GM18502 (cell line): Measurements from ENCODE around the gene OASL.

Experiments
- ATAC-seq: cut with Tn5 transposase; IDR thresholded peaks from one replicate; pipeline ENCODE4 v1.9.1; 2021; ENCODE audit warnings: mild to moderate bottlenecking; ENCODE audit not compliant: unreplicated experiment, poor library complexity

The OASL gene

DNA sequence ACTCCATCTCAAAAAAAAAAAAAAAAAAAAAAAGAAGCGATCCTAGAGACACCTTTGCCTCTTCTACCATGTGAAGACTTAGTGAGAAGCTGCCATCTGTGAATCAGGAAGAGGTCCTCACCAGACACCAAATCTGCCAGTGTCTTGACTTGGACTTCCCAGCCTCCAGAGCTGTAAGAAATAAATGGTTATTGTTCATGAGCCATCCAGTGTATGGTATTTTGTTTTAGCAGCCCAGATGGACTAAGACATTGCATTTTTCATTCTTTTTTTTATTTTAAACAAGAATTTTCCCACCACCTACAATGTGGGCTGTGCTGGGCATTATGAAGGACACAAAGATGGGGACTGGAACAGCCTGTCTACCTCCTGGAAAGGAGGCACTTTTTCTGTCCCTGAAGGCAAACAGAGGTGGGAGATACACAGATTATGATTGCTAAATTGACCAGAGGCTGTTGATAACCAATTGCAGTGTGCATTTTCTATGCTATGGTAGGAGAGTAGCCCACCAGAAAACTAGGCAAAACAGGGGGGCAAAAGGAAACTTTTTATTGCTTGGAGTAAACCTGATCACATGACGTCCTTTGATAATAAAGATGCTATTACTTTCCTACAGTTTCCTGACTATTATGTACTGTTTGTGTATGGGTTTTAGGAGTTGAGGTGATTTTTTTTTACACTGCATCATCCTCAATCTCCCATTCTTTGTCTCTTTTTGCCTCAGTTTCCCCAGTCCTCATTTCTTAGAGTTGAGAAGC, 20.0 kb downstream of the OASL start:
- ATAC-seq, result no peak

DNA sequence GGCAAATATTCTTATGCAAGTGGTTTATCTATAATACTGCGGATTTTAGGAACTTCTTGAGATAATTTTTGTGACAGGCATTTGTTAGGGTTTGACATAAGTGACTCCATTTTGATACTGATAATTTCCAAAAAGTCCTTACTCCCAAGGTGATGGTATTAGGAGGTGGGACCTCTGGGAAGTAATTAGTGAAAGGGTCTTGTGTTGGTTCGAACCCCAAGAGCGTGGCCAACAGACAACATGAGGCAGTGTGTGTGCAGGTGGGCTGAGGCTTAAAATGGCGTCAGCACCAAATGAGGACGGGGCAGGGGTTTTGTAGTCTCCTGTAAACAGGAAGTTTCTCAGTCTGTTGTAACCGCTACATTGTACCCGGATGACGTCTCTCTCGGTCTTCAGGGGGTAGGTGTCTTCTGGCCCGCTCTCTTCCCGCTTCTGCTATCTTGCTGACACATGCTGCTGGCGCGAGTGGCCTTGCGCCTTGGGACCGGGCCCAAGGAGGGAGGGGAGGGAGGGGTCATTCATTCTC, 21.0 kb downstream of the OASL start:
- ATAC-seq, result no peak

DNA sequence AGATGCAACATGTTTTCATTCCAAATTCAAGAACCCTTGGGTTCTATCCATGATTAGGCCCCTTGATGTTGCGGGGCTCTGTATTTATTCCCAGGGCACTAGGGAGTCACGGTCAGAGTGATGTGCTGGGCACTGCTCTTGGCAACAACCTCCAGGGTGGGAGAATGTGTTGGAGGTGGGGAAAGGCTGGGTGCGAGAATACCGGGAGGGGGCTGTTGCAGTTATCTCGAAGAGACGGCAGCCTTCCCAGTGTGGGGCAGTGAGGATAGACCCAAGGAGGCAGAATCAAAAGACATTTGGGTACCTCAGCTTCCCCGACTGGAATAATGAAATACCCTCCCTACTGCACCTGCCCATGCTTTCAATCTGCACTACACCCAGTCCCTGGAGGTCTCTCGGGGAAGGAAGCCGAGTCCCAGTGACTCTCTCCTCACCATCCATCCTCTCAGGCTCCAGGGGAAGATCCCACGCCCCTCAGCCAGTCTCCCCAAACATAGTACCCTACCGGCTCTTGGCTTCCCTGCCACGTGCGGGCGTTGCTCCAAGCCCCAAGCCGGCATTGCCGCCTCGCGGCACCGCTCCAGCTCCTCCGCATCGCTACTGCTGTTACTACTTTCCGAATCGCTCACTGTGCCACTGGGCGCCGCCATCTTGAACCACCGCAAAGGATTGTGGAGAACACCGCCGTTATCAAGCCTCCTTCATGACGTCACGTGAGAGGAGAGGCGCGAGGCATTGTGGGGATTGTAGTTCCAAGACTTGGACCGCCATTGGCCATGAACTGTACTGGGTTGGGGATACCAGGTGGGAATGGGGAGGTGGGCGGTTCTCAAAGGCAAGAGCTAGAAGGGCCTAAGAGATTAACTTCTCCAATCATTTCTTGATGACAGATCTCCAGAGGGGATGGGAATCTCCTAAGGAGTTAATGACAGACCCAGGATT, 22.9 kb downstream of the OASL start, which contains the start of gene C12orf43:
Gene C12orf43, minus strand, starts transcription at position 663 of the 942 bp plus-strand sequence. Its CDS starts 13 bp downstream, at position 650.
- ATAC-seq, result peak; percentile 94

DNA sequence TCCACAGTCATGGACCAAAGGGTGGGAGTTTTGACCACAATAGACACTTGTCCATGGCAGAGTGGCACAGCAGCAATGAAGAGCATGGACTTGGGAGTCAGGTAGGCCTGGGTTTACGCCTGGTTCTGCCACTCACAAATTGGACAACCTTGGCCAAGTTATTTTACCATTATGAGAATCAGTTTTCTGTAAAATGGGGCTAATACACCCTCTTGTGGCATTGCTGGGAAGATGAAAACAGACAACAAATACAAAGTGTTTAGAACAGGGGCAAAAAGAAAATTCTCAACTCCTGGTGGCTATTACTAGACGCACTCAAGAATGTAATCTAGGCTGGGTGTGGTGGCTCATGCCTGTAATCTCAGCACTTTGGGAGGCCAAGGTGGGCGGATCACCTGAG, 25.3 kb downstream of the OASL start:
- no peak for ATAC-seq

DNA sequence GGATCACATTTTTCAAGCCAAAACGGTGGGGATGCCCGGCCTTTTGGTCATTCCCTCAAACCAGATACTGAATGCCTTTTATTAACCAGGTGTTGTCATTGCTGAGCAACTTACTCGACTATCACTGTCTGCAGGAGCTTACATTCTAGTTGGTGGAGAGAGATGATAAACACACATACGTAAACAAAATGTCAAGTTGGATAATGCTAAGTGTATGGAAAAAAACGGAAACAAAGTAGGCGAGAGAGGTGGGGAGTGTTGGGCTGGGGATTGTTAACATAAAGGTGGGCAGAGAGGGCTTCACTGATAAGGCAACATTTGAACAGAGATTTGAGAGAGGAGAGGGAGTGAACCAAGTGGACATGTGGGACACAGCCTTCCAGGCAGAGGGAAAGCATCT, 27.2 kb downstream of the OASL start:
- no peak for ATAC-seq

DNA sequence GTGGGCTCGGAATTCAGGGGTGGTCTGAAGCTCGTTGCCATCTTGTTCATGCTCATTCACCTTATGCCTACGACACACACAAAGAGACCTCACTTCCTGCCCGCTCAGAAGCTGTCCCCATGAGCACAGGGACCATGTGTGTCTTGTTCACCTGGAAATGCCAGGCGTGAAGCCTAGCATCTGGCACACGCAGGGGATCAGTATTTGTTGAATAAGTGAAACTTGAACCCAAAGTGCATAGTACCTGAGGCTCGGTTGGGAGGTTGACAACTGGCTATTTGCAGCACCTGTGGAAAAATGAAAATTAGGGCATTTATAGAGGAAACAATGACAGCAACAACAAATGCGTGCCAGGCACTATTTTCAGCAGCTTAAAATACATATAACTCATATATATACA, 28.2 kb downstream of the OASL start:
- no peak for ATAC-seq

DNA sequence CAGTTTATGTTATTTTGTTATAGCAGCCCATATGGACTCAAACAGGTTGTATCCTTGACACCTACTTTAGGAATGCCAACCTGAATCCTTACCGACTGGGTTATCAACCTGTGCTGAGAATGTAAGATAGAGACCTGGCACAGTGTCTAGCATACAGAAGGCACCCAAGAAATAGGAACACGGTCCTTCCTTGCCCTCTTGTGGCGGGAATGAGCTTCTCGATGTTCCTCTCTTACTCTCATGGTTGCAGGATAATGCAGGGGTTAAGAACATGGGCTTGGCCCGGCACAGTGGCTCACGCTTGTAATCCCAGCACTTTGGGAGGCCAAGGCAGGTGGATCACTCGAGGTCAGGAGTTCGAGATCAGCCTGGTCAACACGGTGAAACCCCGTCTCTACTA, 29.3 kb downstream of the OASL start:
- ATAC-seq, result no peak

DNA sequence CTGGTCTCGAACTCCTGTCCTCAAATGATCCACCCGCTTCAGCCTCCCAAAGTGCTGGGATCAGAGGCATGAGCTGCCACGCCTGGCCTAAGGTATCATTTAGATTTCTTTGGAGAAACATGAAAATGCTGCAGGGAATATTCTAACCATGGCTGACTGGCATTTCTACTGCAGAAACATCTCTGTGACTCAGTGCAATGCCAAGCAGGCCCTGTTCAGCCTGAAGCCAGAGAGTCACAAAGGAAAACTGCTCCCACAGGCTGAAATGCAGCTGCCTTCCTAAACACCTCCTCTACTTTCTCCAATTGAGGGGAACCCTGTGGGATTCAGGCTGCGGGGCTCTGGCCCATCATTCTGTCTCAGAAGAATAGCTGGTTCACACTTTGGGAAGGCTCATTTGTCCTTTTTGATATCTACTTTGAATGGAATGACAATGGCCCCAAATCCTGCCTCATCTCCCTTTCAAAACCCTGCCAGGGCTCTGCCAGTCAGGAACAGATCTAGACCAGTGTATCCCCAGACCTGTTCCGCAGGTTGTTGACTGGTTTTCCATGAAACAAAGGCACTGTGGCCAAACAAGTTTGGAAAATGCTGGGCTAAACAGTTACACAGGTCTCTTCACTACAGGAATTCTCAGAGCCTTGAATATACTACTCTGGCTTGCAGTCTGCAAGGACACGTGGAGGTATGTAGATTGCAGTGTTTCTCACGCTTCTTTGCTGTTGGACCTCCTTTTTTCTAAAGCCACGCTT, 30.5 kb downstream of the OASL start:
- no peak for ATAC-seq

DNA sequence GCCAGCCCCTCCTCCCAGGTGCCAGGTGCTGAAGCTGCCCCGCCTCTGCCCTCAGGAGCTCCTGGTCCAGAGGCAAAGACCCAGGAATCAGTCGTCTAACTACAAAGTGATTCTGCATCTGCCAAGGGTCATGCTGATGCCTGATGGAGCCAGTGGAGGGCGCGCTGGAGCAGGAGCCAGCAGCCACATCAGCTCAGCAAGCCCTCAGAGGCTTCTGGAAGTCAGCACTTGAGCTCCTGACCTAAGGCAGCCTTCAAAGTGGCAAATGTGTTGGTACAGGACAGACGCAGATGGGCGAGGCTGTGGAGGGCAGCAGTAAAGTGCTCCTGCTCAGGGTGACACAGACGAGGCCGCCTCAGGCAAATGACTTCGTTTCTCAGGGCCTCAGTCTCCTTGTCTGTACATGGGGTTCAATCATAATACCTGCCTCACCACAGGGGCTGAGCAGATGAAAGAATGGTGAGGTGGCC, 33.7 kb downstream of the OASL start:
- no peak for ATAC-seq

DNA sequence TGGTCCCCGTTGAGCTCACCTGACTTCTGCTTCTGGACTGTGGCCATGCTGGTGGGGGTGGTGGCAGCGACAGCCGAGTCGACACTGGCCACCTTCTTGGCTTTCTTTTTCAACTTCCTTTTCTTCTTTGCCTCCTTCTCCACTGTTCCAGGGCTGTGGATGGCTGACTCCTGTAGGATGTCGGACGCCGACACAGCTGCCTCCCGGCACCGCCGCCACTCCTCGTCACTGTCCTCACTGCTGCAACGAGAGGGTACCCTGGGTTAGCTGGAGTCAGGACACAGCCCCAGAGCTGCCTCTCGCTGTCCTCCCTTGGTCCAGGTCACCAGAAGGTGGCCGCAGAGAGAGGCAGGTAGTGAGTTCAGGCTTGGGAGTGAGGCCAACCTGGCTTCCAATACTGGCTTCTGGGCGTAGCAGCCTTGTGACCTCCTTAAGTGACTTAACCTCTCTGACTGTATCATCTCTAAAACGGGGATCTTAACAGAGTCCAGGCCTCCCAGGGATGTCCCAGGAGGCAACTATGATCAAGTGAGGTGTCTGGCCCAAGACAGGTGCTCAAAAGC, 34.7 kb downstream of the OASL start:
- no peak for ATAC-seq

DNA sequence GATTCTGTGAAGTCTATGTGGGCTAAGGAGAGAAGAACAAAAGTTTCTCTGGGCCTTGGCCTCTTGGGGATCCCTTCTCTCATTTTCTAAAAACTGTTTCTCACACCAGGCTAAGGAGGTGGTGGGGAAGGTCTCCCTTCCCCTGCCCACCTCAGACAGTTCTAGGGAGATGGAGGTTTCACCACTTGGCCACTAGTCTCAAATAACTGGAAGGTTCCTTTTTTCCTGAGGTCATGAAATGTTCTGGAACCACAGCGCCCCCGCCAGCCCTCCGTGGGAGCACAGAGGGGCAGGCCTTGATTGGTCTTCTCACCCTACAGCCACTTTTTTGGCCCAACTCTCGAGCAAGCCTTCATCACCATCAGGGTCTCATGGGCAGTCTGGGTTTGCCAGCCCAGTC, 35.4 kb downstream of the OASL start:
- ATAC-seq, result no peak

DNA sequence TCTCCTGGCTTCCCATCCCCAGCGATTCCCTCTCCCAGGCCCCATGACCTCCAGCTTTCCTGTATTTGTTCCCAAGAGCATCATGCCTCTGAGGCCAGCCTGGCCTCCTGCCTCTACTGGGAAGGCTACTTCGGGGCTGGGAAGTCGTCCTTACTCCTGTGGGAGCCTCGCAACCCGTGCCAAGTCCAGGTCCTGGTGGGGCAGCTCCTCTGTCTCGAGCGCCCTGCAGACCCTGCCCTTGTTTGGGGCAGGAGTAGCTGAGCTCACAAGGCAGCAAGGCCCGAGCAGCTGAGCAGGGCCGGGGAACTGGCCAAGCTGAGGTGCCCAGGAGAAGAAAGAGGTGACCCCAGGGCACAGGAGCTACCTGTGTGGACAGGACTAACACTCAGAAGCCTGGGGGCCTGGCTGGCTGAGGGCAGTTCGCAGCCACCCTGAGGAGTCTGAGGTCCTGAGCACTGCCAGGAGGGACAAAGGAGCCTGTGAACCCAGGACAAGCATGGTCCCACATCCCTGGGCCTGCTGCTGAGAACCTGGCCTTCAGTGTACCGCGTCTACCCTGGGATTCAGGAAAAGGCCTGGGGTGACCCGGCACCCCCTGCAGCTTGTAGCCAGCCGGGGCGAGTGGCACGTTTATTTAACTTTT, 37.1 kb downstream of the OASL start:
- ATAC-seq, result no peak

DNA sequence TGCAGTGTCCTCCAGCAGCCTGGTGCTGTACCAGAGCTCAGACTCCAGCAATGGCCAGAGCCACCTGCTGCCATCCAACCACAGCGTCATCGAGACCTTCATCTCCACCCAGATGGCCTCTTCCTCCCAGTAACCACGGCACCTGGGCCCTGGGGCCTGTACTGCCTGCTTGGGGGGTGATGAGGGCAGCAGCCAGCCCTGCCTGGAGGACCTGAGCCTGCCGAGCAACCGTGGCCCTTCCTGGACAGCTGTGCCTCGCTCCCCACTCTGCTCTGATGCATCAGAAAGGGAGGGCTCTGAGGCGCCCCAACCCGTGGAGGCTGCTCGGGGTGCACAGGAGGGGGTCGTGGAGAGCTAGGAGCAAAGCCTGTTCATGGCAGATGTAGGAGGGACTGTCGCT, 38.0 kb downstream of the OASL start:
- ATAC-seq, result no peak

DNA sequence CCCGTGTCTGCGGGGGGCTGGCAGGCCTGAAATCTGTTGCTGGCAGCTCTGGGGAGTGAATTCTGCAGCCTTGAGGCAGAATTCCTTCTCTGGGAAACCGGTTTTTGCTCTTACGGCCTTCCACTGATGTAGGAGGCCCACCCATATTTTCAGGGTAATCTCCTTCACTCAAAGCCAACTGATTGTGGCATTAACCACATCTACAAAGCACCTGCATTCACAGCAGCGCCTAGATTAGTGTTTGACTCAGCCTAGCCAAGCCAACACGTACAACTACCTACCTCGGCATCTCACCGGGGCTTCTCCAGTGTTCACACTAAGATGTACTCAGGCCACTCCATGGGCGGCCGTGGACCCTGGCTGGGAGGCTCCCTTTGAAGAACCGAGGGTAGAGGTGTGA, 38.5 kb downstream of the OASL start:
- no peak for ATAC-seq

DNA sequence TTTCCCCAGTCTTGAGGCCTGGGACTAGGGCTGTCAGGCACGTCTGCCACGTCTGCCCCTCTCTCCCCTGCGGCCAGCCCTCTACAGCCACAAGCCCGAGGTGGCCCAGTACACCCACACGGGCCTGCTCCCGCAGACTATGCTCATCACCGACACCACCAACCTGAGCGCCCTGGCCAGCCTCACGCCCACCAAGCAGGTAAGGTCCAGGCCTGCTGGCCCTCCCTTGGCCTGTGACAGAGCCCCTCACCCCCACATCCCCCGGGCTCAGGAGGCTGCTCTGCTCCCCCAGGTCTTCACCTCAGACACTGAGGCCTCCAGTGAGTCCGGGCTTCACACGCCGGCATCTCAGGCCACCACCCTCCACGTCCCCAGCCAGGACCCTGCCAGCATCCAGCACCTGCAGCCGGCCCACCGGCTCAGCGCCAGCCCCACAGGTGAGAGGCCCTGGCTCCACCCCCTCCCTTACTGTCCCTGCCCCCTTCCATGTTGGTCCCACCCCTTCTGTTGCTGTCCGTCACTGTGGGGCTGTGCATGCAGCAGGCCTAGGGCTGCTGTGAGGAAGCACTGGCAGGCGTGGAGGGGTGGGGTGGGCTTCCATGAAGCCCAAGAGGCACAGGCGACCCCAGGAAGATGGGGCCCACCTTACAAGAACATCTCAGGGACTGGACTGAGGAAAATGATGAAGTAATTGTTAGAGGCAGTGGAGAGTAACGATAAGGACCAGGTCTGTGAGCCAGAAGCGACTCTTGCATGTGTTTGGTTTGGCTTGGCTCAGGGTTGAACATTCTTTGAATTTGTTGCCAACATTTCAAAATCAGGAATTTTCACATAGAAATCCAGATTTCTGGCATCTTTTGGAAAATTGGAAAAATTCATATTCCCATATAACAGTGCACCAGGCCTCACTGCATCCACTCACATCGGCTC, 39.6 kb downstream of the OASL start:
- no peak for ATAC-seq

DNA sequence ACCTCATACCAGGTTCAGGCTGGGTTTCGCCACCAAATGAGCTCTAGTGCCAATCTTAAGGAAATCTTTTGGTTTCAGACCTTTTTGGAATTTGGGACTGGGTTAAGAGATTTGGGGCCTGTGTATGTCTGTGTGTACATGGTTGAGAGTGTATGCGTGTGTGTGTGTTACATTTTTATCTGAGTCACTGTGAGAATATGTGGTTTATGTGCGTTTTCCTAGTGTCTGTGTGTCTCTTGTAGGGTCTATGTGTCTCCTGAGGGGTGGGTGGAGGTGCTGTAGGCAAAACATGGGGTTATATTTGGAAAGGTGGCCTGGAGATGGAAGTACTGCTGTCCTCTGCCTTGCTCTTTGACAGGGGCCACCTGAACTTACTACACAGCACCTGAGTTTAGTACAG, 40.6 kb downstream of the OASL start:
- ATAC-seq, result no peak

DNA sequence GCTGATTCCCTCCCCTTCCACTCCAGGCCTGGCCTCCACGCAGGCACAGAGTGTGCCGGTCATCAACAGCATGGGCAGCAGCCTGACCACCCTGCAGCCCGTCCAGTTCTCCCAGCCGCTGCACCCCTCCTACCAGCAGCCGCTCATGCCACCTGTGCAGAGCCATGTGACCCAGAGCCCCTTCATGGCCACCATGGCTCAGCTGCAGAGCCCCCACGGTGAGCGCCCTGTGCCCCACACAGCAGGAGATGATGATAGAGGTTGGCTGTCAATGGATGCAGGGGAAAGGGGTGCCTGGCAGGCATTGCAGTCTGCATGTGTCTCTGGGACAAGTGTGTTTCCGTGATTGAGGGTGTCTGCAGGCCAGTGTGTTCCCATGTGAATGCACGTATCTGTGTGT, 41.6 kb downstream of the OASL start:
- no peak for ATAC-seq

DNA sequence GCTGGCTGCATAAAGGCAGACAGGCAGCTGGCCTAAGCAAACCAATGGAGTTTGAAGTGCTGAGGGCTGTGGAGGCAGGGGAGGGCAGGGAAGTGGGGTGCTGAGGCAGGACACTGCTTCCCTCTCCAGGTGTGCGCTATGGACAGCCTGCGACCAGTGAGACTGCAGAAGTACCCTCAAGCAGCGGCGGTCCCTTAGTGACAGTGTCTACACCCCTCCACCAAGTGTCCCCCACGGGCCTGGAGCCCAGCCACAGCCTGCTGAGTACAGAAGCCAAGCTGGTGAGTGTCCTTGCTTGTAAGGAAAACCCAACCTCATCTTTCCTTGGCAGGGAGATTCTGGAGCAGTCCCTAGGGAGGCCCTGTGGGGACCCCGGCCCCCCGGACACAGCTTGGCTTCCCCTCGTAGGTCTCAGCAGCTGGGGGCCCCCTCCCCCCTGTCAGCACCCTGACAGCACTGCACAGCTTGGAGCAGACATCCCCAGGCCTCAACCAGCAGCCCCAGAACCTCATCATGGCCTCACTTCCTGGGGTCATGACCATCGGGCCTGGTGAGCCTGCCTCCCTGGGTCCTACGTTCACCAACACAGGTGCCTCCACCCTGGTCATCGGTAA, 42.8 kb downstream of the OASL start:
- ATAC-seq, result no peak
